CD8-positive, alpha-beta memory T cell (primary cell): ENCODE measurements around the gene RRP1B. TPM values are rescaled to one million over a fixed set of nuclear protein-coding genes. Genes with fewer than 3 reads are reported as not detected.

Experiments
- CTCF ChIA-PET: fragments of 350-600 bp; sonication (Branson Sonifier 250); formaldehyde crosslinking; loops from one replicate; lab custom pipeline; 2021; ENCODE audit warnings: antibody characterized with exemption; lab: Charles Lee
- POLR2A ChIA-PET: fragments of 350-600 bp; sonication (Branson Sonifier 250); formaldehyde crosslinking; loops from one replicate; lab custom pipeline; 2021; ENCODE audit warnings: antibody characterized with exemption; lab: Charles Lee
- DNase-seq, 5 donors: peaks; one replicate each; pipeline versions ENCODE4 v3.0.0 to v3.0.0-alpha.2; 2020 to 2022; ENCODE audit warnings: mixed read lengths in 1 of 5
- H3K27ac ChIP-seq: one replicate; pipeline ENCODE4 v1.7.0; 2013; ENCODE audit warnings: low read depth, mild to moderate bottlenecking, low read length, moderate library complexity
- H3K27me3 ChIP-seq: 2 replicates; pipeline ENCODE4 v1.7.0; 2013; ENCODE audit warnings: low read length, mild to moderate bottlenecking; ENCODE audit not compliant: insufficient read depth, poor library complexity, severe bottlenecking
- H3K36me3 ChIP-seq: 2 replicates; pipeline ENCODE4 v1.7.0; 2013; ENCODE audit warnings: mild to moderate bottlenecking, low read length, moderate library complexity; ENCODE audit not compliant: insufficient read depth
- H3K4me1 ChIP-seq: 2 replicates; pipeline ENCODE4 v1.7.0; 2013; ENCODE audit warnings: mild to moderate bottlenecking, low read length, moderate library complexity; ENCODE audit not compliant: insufficient read depth
- H3K4me3 ChIP-seq: 2 replicates; pipeline ENCODE4 v1.7.0; 2013; ENCODE audit warnings: mild to moderate bottlenecking, low read length
- H3K9me3 ChIP-seq: 2 replicates; pipeline ENCODE4 v1.7.0; 2013; ENCODE audit warnings: mild to moderate bottlenecking, low read length
- H3K27ac Mint-ChIP-seq, 8 donors: one replicate each; pipeline ENCODE4 v1.8.0; 2020 to 2021; ENCODE audit warnings: mixed read lengths in 8 of 8, mild to moderate bottlenecking in 6 of 8, inconsistent platforms in 3 of 8, moderate library complexity in 3 of 8
- H3K27me3 Mint-ChIP-seq, 2 donors: one replicate each; pipeline ENCODE4 v1.8.0; 2020 to 2021; ENCODE audit warnings: mixed read lengths in 2 of 2, mild to moderate bottlenecking in 1 of 2, moderate library complexity in 1 of 2
- H3K36me3 Mint-ChIP-seq, 3 donors: one replicate each; pipeline ENCODE4 v1.8.0; 2020 to 2021; ENCODE audit warnings: mixed read lengths in 3 of 3, inconsistent platforms in 1 of 3, mild to moderate bottlenecking in 1 of 3
- H3K4me1 Mint-ChIP-seq, 3 donors: one replicate each; pipeline ENCODE4 v1.8.0; 2020 to 2021; ENCODE audit warnings: mixed read lengths in 3 of 3, inconsistent platforms in 1 of 3, mild to moderate bottlenecking in 1 of 3
- H3K4me3 Mint-ChIP-seq, 7 donors: one replicate each; pipeline ENCODE4 v1.8.0; 2020 to 2021; ENCODE audit warnings: mixed read lengths in 7 of 7, mild to moderate bottlenecking in 6 of 7, moderate library complexity in 4 of 7, inconsistent platforms in 2 of 7
- H3K9me3 Mint-ChIP-seq, 5 donors: one replicate each; pipeline ENCODE4 v1.8.0; 2020 to 2022; ENCODE audit warnings: mixed read lengths in 5 of 5, mild to moderate bottlenecking in 3 of 5, moderate library complexity in 2 of 5, inconsistent platforms in 1 of 5
- polyA plus RNA-seq: library from polyadenylated mRNA; unstranded; fragments of 300-500 nt; fragmentation: Illumina TruSeq; gene quantifications from one replicate; pipeline ENCODE4 v1.2.3, GENCODE V29; 2021
- total RNA-seq, 2 experiments: library from RNA; stranded (reverse); gene quantifications; one replicate each; pipeline ENCODE4 v1.2.3, GENCODE V29; 2021

Gene RRP1B
- total and polyA plus RNA-seq, 3 experiments from 2014 or later = 43.6 to 94.3 (median 92.6) TPM

GRCh38 chr21:43684424-43684823 is 25.1 kb downstream of the RRP1B start:
- POLR2A ChIA-PET = no interaction called here
- Histone ChIP-seq H3K36me3 (peaks cover 56% of the 10 kb centered on the region), H3K9me3 (no peaks in the 10 kb centered on the region), H3K4me3 (no peak overlapping the region), H3K4me1 (no peaks in the 10 kb centered on the region), H3K27me3 (no peaks in the 10 kb centered on the region), H3K27ac (no peak overlapping the region)
- no peaks in the 10 kb centered on the region for H3K9me3 Mint-ChIP-seq
- peaks cover 0 to 6% (median 5%) of the 10 kb centered on the region in 3 donors for H3K4me1 Mint-ChIP-seq
- H3K27ac Mint-ChIP-seq = peak overlapping the region in 2 of 8 donors; percentile 33 to 61
- CTCF ChIA-PET = no interaction called here
- H3K36me3 Mint-ChIP-seq = peaks cover 24 to 82% (median 28%) of the 10 kb centered on the region in 3 donors
- DNase-seq = no peak
- H3K4me3 Mint-ChIP-seq = no peak overlapping the region
- H3K27me3 Mint-ChIP-seq = no peaks in the 10 kb centered on the region

- Histone ChIP-seq H3K36me3 (peaks cover 60% of the 10 kb centered on the region), H3K4me1 (no peaks in the 10 kb centered on the region), H3K27ac (no peak overlapping the region), H3K9me3 (no peaks in the 10 kb centered on the region), H3K27me3 (no peaks in the 10 kb centered on the region), H3K4me3 (no peak overlapping the region)
- Mint-ChIP-seq H3K9me3 (no peaks in the 10 kb centered on the region), H3K36me3 (peaks cover 17 to 91% (median 34%) of the 10 kb centered on the region in 3 donors), H3K4me3 (no peak overlapping the region), H3K27ac (peak overlapping the region in 1 of 8 donors; percentile 17), H3K27me3 (no peaks in the 10 kb centered on the region), H3K4me1 (no peaks in the 10 kb centered on the region)
- CTCF ChIA-PET = no interaction called here
- POLR2A ChIA-PET = no interaction called here
- no peak for DNase-seq
Observed at GRCh38 chr21:43686811-43687565, 27.6 kb downstream of the RRP1B start.

- no peak for DNase-seq
- no peaks in the 10 kb centered on the region for H3K4me1 Mint-ChIP-seq
- Histone ChIP-seq H3K4me1 (no peaks in the 10 kb centered on the region), H3K36me3 (peaks cover 52% of the 10 kb centered on the region), H3K9me3 (no peaks in the 10 kb centered on the region), H3K27me3 (no peaks in the 10 kb centered on the region), H3K4me3 (no peak overlapping the region), H3K27ac (no peak overlapping the region)
- peaks cover 17 to 90% (median 31%) of the 10 kb centered on the region in 3 donors for H3K36me3 Mint-ChIP-seq
- no peak overlapping the region for H3K27ac Mint-ChIP-seq
- POLR2A ChIA-PET = no interaction called here
- H3K27me3 Mint-ChIP-seq = no peaks in the 10 kb centered on the region
- CTCF ChIA-PET = no interaction called here
- no peaks in the 10 kb centered on the region for H3K9me3 Mint-ChIP-seq
- no peak overlapping the region for H3K4me3 Mint-ChIP-seq
Observed at GRCh38 chr21:43687566-43688399, 28.4 kb downstream of the RRP1B start.

GRCh38 chr21:43688906-43689305 is 29.5 kb downstream of the RRP1B start:
- CTCF ChIA-PET = no interaction called here

GRCh38 chr21:43689556-43690337 is 30.4 kb downstream of the RRP1B start:
- Mint-ChIP-seq H3K4me1 (no peaks in the 10 kb centered on the region), H3K9me3 (no peaks in the 10 kb centered on the region), H3K27me3 (no peaks in the 10 kb centered on the region), H3K36me3 (peaks cover 13 to 97% (median 32%) of the 10 kb centered on the region in 3 donors), H3K27ac (peak overlapping the region in 1 of 8 donors; percentile 38), H3K4me3 (no peak overlapping the region)
- Histone ChIP-seq H3K36me3 (peaks cover 47% of the 10 kb centered on the region), H3K27me3 (no peaks in the 10 kb centered on the region), H3K4me3 (no peak overlapping the region), H3K27ac (no peak overlapping the region), H3K4me1 (no peaks in the 10 kb centered on the region), H3K9me3 (no peaks in the 10 kb centered on the region)
- POLR2A ChIA-PET = no interaction called here
- CTCF ChIA-PET = no interaction called here
- DNase-seq = no peak

More at GRCh38 chr21:43688906-43689305, 29.5 kb downstream of the RRP1B start:
- Mint-ChIP-seq H3K9me3 (no peaks in the 10 kb centered on the region), H3K4me1 (no peaks in the 10 kb centered on the region), H3K4me3 (no peak overlapping the region), H3K36me3 (peaks cover 17 to 94% (median 31%) of the 10 kb centered on the region in 3 donors), H3K27me3 (no peaks in the 10 kb centered on the region), H3K27ac (no peak overlapping the region)
- Histone ChIP-seq H3K27me3 (no peaks in the 10 kb centered on the region), H3K4me1 (no peaks in the 10 kb centered on the region), H3K4me3 (no peak overlapping the region), H3K36me3 (peaks cover 52% of the 10 kb centered on the region), H3K9me3 (no peaks in the 10 kb centered on the region), H3K27ac (no peak overlapping the region)
- DNase-seq = no peak
- POLR2A ChIA-PET = no interaction called here

GRCh38 chr21:43690346-43690745 is 31.0 kb downstream of the RRP1B start:
- Mint-ChIP-seq H3K27ac (no peak overlapping the region), H3K36me3 (peaks cover 7 to 97% (median 33%) of the 10 kb centered on the region in 3 donors), H3K9me3 (no peaks in the 10 kb centered on the region), H3K27me3 (no peaks in the 10 kb centered on the region), H3K4me1 (no peaks in the 10 kb centered on the region), H3K4me3 (peak overlapping the region in 1 of 7 donors; percentile 6)
- Histone ChIP-seq H3K9me3 (no peaks in the 10 kb centered on the region), H3K27ac (no peak overlapping the region), H3K36me3 (peaks cover 42% of the 10 kb centered on the region), H3K27me3 (no peaks in the 10 kb centered on the region), H3K4me1 (no peaks in the 10 kb centered on the region), H3K4me3 (no peak overlapping the region)
- ChIA-PET POLR2A (no interaction called here), CTCF (no interaction called here)
- no peak for DNase-seq

- H3K4me3 ChIP-seq = no peak overlapping the region
- H3K36me3 ChIP-seq = peaks cover 36% of the 10 kb centered on the region
- CTCF ChIA-PET = no interaction called here
- Mint-ChIP-seq H3K9me3 (peaks cover 0 to 2% (median 0%) of the 10 kb centered on the region in 5 donors), H3K27ac (no peak overlapping the region), H3K4me3 (no peak overlapping the region), H3K27me3 (no peaks in the 10 kb centered on the region), H3K36me3 (peaks cover 6 to 97% (median 32%) of the 10 kb centered on the region in 3 donors), H3K4me1 (no peaks in the 10 kb centered on the region)
- POLR2A ChIA-PET = no interaction called here
- no peak overlapping the region for H3K27ac ChIP-seq
- H3K4me1 ChIP-seq = no peaks in the 10 kb centered on the region
- no peak for DNase-seq
- no peaks in the 10 kb centered on the region for H3K27me3 ChIP-seq
- H3K9me3 ChIP-seq = no peaks in the 10 kb centered on the region
Observed at GRCh38 chr21:43691086-43691795, 31.9 kb downstream of the RRP1B start.
